Right renal cortex interstitium (tissue), 3 donors: ENCODE measurements around the gene AMFR. TPM values are rescaled to one million over a fixed set of nuclear protein-coding genes. Genes with fewer than 3 reads are reported as not detected.
A peak's percentile ranks its signal among the peaks of the same experiment; 100 is the strongest.

Experiments used
- DNase-seq, 3 donors: peaks; one replicate each; pipeline ENCODE4 v3.0.0-alpha.2; 2013; ENCODE audit warnings: low read depth in 3 of 3, low spot score in 2 of 3
- polyA plus RNA-seq, 3 donors: library from polyadenylated mRNA; unstranded; fragments of 120-200 nt; gene quantifications; one replicate each; pipeline ENCODE4 v1.2.1, GENCODE V29; 2013; ENCODE audit not compliant: insufficient read length in 3 of 3

Gene AMFR
- 100 to 1,000 TPM; 147 to 150 (median 149) TPM for polyA plus RNA-seq

GRCh38 chr16:56425439-56425832 is at the start of gene AMFR:
Gene AMFR, minus strand, starts transcription at chr16:56425545. Its CDS starts 218 bp downstream, at chr16:56425327.
- peak in 2 of 3 donors; percentile 51 to 56 for DNase-seq

- DNase-seq, result no peak
Measured at GRCh38 chr16:56470666-56471065, 45.3 kb upstream of the AMFR start.

GRCh38 chr16:56470232-56470631 is 44.9 kb upstream of the AMFR start:
- DNase-seq, result no peak

GRCh38 chr16:56469748-56470147 is 44.4 kb upstream of the AMFR start:
- DNase-seq, result no peak

GRCh38 chr16:56468800-56469199 is 43.5 kb upstream of the AMFR start:
- DNase-seq, result no peak

GRCh38 chr16:56466344-56466743 is 41.0 kb upstream of the AMFR start:
- no peak for DNase-seq

- no peak for DNase-seq
Measured at GRCh38 chr16:56463153-56463552, 37.8 kb upstream of the AMFR start.

GRCh38 chr16:56462064-56462796 is 36.9 kb upstream of the AMFR start:
- DNase-seq, result no peak

GRCh38 chr16:56460101-56460500 is 34.8 kb upstream of the AMFR start:
- no peak for DNase-seq

- DNase-seq, result no peak
Measured at GRCh38 chr16:56457927-56458470, 32.7 kb upstream of the AMFR start.

- peak; percentile 15 to 35 (median 23) for DNase-seq
Measured at GRCh38 chr16:56451753-56452689, 26.7 kb upstream of the AMFR start.

GRCh38 chr16:56450986-56451752 is 25.8 kb upstream of the AMFR start, which contains the start of the genes NUDT21 and OGFOD1:
Gene NUDT21, minus strand, starts transcription at chr16:56451332. Its CDS starts 130 bp downstream, at chr16:56451202.
Gene OGFOD1, plus strand, starts transcription at chr16:56451554. Its CDS starts 59 bp downstream, at chr16:56451613.
- peak; percentile 91 to 93 (median 93) for DNase-seq

GRCh38 chr16:56450275-56450985 is 25.1 kb upstream of the AMFR start:
- DNase-seq, result peak in 1 of 3 donors; percentile 12

GRCh38 chr16:56448005-56448404 is 22.7 kb upstream of the AMFR start:
- DNase-seq, result no peak

GRCh38 chr16:56447286-56447685 is 21.9 kb upstream of the AMFR start:
- no peak for DNase-seq

- no peak for DNase-seq
Measured at GRCh38 chr16:56438038-56438437, 12.7 kb upstream of the AMFR start.

- no peak for DNase-seq
Measured at GRCh38 chr16:56436258-56436657, 10.9 kb upstream of the AMFR start.

- DNase-seq, result no peak
Measured at GRCh38 chr16:56428091-56428490, 2.7 kb upstream of the AMFR start.

- DNase-seq, result no peak
Measured at GRCh38 chr16:56426585-56426984, 1.2 kb upstream of the AMFR start.
